Measurements from ENCODE around the gene AGPS. TPM values are rescaled to one million over a fixed set of nuclear protein-coding genes. Genes with fewer than 3 reads are reported as not detected.

The AGPS gene
- total RNA-seq, 3 donors from 2014 or later (not counting 1 experiment from before 2014, with no cell fraction given) = 27.4 to 36.0 (median 35.6) TPM

DNA sequence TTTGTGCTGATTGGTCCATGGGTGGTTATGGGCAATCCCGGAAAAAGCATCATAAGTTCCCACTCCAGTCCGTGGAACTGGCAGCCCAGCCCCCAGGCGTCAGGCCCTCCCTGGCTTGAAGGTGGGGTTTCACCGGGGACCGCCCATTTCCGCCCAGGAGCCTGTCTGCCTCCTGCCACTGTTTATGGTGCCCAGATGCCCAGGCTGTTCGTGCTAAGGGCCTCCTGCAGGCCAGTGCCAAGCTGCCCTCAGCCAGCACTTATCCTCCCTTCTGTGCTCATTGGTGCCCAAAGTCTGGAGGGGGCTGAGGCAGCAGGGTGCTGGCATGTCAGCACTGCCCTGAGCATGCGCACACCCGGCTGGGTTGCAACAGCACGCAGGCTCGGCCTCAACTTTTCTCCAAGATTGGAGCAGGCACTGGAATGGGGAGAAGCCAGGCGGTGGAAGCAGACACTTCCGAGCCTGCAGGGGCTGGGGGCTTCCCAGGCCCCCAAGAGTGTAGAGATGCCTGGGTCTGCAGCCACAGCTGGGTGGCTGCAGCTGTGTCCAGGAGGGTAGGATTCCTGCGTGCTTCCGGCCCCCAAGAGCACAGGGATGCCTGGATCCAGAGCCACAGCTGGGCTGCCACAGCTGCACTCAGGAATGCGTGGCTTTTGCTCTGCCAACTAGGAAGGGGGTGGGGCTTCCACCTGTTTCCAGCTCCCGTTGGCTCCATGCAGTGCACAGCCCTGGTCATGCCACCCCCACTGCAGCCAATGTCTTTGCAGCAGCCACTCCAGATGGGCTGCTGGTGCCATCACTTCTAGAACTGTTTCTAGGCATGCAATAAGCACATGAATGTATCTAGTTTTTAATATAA lies 74.0 kb downstream of the AGPS start:
- ATAC-seq = no peak
- H3K4me3 Mint-ChIP-seq = no peak overlapping the region
- DNase-seq = no peak
- Histone ChIP-seq H3K9me3 (ENCODE audit: control insufficient read depth, insufficient read depth, low read length) (no peaks in the 10 kb centered on the region), H3K4me3 (ENCODE audit: low read length) (no peak overlapping the region), H3K27ac (ENCODE audit: low read length) (no peak overlapping the region), H3K36me3 (ENCODE audit: control insufficient read depth, insufficient read depth, low read length) (peaks cover 6% of the 10 kb centered on the region), H3K27me3 (ENCODE audit: control insufficient read depth, insufficient read depth, low read length) (no peaks in the 10 kb centered on the region), H3K4me1 (ENCODE audit: control insufficient read depth, insufficient read depth, low read length) (no peaks in the 10 kb centered on the region)
- peaks cover 0 to 10% of the 10 kb centered on the region in 2 donors for H3K9me3 Mint-ChIP-seq
- intact Hi-C loops (cut with micrococcal nuclease) = no loop called here
- peaks cover 6% of the 10 kb centered on the region in 2 donors for H3K4me1 Mint-ChIP-seq
- TF ChIP-seq, protein P1, sequence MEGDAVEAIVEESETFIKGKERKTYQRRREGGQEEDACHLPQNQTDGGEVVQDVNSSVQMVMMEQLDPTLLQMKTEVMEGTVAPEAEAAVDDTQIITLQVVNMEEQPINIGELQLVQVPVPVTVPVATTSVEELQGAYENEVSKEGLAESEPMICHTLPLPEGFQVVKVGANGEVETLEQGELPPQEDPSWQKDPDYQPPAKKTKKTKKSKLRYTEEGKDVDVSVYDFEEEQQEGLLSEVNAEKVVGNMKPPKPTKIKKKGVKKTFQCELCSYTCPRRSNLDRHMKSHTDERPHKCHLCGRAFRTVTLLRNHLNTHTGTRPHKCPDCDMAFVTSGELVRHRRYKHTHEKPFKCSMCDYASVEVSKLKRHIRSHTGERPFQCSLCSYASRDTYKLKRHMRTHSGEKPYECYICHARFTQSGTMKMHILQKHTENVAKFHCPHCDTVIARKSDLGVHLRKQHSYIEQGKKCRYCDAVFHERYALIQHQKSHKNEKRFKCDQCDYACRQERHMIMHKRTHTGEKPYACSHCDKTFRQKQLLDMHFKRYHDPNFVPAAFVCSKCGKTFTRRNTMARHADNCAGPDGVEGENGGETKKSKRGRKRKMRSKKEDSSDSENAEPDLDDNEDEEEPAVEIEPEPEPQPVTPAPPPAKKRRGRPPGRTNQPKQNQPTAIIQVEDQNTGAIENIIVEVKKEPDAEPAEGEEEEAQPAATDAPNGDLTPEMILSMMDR (IDR thresholded peaks at IDR 0.05) = no peak
- 93% methylated on average over 17 of the region's 17 CpGs for WGBS (ENCODE audit: insufficient coverage)
- no peaks in the 10 kb centered on the region for H3K27me3 Mint-ChIP-seq (ENCODE audit: low read depth in 2 of 2)
- H3K36me3 Mint-ChIP-seq = peaks cover 7% of the 10 kb centered on the region
- H3K27ac Mint-ChIP-seq = no peak overlapping the region

DNA sequence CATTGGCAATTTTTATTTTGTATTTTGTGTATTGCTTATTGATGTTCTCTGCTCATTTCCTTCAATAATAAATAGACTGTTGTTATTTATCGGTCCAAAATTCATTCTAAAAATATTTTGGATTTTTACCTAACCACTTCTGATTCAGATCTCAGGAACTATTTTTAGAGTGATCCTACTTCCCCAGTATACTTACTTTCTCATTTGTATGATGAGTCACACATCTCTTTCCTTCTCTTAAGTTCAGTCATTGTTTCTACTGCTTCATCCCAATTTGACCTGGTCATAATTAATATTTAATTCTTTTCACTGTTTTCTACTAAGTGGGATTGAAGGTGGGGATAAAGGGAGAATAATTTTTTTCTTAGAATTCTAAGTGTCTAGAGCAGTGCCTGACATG lies 75.1 kb downstream of the AGPS start:
- DNase-seq (no peak), ATAC-seq (no peak)
- peaks cover 18% of the 10 kb centered on the region for H3K36me3 Mint-ChIP-seq
- TF ChIP-seq, protein P1 (IDR thresholded peaks at IDR 0.05) = no peak
- no peak overlapping the region for H3K4me3 Mint-ChIP-seq
- Histone ChIP-seq H3K4me1 (ENCODE audit: control insufficient read depth, insufficient read depth, low read length) (no peaks in the 10 kb centered on the region), H3K36me3 (ENCODE audit: control insufficient read depth, insufficient read depth, low read length) (peaks cover 4% of the 10 kb centered on the region), H3K27ac (ENCODE audit: low read length) (no peak overlapping the region), H3K4me3 (ENCODE audit: low read length) (no peak overlapping the region), H3K27me3 (ENCODE audit: control insufficient read depth, insufficient read depth, low read length) (no peaks in the 10 kb centered on the region), H3K9me3 (ENCODE audit: control insufficient read depth, insufficient read depth, low read length) (no peaks in the 10 kb centered on the region)
- H3K27ac Mint-ChIP-seq = no peak overlapping the region
- peaks cover 6% of the 10 kb centered on the region in 2 donors for H3K4me1 Mint-ChIP-seq
- no peaks in the 10 kb centered on the region for H3K27me3 Mint-ChIP-seq (ENCODE audit: low read depth in 2 of 2)
- H3K9me3 Mint-ChIP-seq = peaks cover 3 to 15% of the 10 kb centered on the region in 2 donors
- WGBS (ENCODE audit: insufficient coverage) = 75% methylated on average over 1 of the region's 1 CpG
- intact Hi-C loops (cut with micrococcal nuclease) = no loop called here

DNA sequence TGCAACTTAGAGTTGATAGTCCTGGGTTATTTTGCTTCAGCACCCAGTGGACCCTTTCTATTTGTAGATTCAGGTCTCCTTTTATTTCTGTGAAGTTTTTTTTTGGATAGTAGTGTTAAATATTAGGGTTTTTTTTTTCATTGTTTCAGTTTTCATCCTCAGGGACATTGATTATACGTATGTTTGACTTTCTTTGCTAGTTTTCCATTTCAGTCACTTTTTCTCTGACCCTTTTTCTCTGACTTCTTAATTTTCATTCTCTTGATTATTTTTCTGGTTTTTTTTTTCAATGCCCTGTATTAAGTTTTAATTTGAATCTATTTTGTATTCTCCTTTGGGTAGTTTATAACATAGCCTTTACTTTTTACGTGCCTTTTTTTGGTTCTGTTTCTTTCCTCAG lies 79.4 kb downstream of the AGPS start:
- no peak for ATAC-seq
- no peak overlapping the region for H3K4me3 ChIP-seq (ENCODE audit: low read length)
- peaks cover 23% of the 10 kb centered on the region for H3K36me3 Mint-ChIP-seq
- H3K27me3 Mint-ChIP-seq (ENCODE audit: low read depth in 2 of 2) = no peaks in the 10 kb centered on the region
- DNase-seq = no peak
- intact Hi-C loops (cut with micrococcal nuclease) = no loop called here
- H3K4me1 ChIP-seq (ENCODE audit: control insufficient read depth, insufficient read depth, low read length) = no peaks in the 10 kb centered on the region
- peaks cover 3 to 15% of the 10 kb centered on the region in 2 donors for H3K9me3 Mint-ChIP-seq
- TF ChIP-seq, protein P1 (IDR thresholded peaks at IDR 0.05) = no peak
- H3K36me3 ChIP-seq (ENCODE audit: control insufficient read depth, insufficient read depth, low read length) = peaks cover 4% of the 10 kb centered on the region
- H3K9me3 ChIP-seq (ENCODE audit: control insufficient read depth, insufficient read depth, low read length) = no peaks in the 10 kb centered on the region
- H3K27ac ChIP-seq (ENCODE audit: low read length) = no peak overlapping the region
- no peak overlapping the region for H3K27ac Mint-ChIP-seq
- WGBS (ENCODE audit: insufficient coverage) = 100% methylated on average over 2 of the region's 2 CpGs
- H3K4me3 Mint-ChIP-seq = no peak overlapping the region
- H3K27me3 ChIP-seq (ENCODE audit: control insufficient read depth, insufficient read depth, low read length) = no peaks in the 10 kb centered on the region
- peaks cover 6 to 9% of the 10 kb centered on the region in 2 donors for H3K4me1 Mint-ChIP-seq

All from natural killer cell (primary cell).